OCI-M2 (cell line): ENCODE data around the gene GNGT2.

ENCODE experiments used
- DNase-seq: peaks from one replicate; lab custom pipeline; 2025; ENCODE audit not compliant: unreplicated experiment; lab: John Stamatoyannopoulos, UW

GNGT2 gene

GRCh38 chr17:49210158-49211029, at the start of gene GNGT2, which contains the start of gene ABI3:
Gene GNGT2, minus strand, starts transcription at chr17:49210574. Its CDS starts 3,152 bp downstream, at chr17:49207422.
Gene ABI3, plus strand, starts transcription at chr17:49210707. Its CDS starts 18 bp downstream, at chr17:49210725.
- DNase-seq, result no peak

GRCh38 chr17:49259663-49260010, 49.3 kb upstream of the GNGT2 start:
- no peak for DNase-seq

DNA sequence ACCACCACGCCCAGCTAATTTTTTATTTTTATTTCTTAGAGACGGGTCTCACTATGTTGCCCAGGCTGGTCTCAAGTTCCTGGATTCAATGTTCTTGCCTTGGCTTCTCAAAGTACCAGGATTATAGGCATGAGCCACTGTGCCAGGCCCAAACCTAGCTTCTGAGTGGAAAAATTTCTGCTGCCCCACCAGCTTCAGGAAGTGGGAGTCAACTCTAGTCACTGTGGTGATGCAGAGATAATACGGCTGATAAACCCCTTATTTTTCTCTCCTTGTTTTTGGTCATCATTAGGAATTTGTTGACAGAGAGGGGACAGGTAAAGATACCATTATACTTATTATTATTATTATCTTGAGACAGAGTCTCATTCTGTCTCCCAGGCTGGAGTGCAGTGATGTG, 48.0 kb upstream of the GNGT2 start:
- DNase-seq, result no peak

GRCh38 chr17:49255125-49255524, 44.8 kb upstream of the GNGT2 start:
- no peak for DNase-seq

DNA sequence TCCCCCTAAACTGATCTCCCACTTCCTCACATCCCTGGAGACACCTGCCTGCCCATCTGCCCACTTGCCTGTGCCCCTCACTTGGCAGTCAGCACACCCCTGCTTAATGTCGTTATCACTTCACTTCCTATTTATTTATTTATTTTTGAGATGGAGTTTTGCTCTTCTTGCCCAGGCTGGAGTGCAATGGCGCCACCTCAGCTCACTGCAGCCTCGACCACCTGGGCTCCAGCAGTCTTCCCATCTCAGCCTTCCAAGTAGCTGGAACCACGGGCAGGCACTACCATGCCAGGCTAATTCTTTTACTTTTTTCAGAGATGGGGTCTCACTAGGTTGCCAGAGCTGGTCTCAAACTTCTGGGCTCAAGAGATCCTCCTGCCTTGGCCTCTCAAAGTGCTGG, 43.7 kb upstream of the GNGT2 start:
- DNase-seq, result no peak

DNA sequence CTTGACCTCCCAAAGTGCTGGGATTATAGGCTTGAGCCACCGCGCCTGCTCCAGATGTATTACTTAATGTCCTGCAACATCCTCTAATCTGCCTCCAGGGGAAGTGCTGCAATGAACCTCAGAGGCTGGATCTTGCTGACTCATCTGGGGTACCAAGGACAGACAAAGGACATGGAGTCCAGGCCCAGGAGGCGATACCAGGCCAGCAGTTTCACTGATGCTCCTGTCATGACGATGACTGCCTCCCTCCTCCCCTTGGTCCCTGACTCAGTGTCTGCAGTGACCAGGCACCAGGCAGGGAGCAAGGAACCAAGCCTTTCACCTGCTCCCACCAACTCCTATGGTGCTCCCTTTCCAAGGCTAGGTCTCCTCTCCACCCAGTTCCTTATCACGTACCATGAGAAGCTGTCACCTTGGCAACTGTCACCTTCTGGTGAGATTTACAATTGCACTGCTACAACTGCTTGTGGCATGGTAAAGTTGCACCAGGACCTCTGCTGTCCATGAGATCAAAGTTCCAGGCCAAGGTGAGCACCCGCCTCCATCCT, 41.8 kb upstream of the GNGT2 start:
- DNase-seq, result no peak

DNA sequence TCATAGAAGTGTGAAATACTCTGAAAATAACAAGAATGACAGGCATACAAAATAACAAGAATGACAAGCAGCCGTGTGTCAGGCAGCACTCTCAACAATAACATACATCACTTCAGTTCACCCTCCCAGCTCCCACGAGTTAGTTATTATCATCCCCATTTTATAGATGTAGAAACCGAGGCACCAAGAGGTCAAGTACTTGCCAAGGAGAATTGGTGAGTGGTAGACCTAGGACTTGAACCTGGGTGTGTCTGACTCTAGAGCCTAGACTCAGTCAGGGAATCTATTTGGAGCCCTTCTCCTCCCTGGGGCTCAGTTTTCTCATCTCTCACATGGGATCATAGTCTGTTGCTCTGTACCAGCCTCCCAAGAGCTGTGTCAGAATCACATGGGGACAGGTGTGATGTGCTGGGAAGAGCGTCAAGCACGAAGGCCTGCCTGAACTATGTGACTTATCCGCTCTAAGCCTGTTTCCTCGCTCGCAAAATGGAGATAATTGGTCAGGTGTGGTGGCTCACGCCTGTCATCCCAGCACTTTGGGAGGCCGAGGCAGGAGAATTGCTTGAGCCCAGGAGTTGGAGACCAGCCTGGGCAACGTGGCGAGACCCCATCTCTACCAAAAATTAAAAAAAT, 39.6 kb upstream of the GNGT2 start:
- no peak for DNase-seq

GRCh38 chr17:49249292-49249794, 39.0 kb upstream of the GNGT2 start:
- DNase-seq, result peak; percentile 61

- no peak for DNase-seq
Measured at GRCh38 chr17:49247944-49248343, 37.6 kb upstream of the GNGT2 start.

DNA sequence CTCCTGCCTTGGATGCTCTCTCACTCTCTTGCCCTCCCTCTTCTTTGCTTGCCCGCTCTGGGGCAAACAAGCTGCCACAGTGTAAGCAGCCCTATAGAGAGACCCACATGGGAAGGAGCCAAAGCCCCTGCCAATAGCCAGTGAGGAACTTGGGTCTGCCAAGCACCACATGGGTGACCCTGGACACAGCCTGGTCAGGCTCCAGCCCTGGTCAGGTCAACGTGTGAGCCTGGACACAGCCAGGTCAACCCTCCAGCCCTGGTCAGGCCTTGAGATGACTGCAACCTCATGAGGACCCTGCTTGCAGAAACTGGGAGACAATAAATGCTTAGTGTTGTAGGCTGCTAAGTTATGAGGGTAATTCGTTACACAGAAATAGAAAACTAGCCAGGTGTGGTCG, 34.5 kb upstream of the GNGT2 start:
- no peak for DNase-seq

- DNase-seq, result no peak
Measured at GRCh38 chr17:49242813-49243212, 32.4 kb upstream of the GNGT2 start.

DNA sequence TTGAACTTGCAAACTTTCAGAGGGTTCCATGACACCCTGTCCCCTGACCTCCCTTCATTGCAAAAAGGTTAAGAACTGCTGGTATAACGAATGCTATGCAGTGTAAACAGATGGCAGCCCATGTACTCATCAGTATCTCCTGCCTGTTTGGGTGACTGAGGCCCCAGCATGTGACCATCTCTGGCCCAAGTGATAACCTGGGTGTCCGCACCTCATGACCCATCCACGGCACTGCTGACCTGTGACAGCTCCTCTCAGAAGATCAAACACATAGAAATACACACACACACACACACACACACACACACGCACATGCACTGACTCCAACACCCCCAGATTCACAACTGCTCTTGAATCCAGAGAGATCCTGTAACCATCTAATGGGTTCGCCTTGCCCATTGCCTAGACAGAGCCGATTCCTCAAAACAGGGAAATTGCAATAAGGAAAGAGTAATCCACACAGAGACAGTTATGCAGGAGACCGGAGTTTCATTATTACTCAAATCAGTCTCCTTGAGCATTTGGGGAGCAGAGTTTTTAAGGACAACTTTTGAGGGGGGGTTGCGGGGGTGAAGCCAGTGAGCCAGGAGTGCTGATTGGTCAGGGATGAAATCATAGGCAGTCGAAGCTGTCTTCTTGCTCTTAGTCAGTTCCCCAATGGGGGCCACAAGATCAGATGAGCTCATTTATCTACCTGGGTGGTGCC, 31.5 kb upstream of the GNGT2 start:
- DNase-seq, result no peak

DNA sequence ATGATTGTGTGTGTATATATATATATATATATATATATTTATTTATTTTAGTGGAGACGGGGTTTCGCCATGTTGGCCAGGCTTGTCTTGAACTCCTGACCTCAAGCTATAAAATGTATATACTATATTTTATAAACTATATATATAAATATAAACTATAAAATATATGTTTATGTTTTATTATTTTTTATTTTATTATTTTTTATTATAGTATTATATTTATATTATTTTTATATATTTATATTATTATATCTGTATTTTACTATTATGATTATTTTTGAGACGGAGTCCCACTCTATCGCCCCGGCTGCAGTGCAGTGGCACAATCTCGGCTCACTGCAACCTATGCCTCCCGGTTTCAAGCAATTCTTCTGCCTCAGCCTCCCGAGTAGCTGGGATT, 30.7 kb upstream of the GNGT2 start:
- DNase-seq, result no peak

DNA sequence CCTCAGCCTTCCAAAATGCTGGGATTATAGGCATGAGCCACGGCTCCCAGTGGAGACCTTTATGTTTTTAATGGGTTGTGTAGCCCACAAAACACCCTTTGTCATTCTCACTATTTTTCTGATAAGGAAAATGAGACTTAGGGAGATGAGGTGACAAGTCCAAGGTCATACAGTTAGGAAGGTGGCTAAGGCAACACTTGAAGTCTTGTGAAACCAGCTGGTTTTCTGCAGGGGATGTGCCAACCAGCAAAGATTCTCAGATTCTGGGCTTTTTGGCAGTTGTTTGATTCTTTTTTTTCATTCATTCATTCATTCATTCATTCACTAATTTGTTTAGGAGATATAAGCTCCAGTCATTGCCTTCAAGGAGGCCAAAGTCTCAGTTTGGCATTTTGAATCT, 30.2 kb upstream of the GNGT2 start:
- DNase-seq, result no peak

GRCh38 chr17:49239963-49240362, 29.6 kb upstream of the GNGT2 start:
- no peak for DNase-seq

- no peak for DNase-seq
Measured at GRCh38 chr17:49235896-49236295, 25.5 kb upstream of the GNGT2 start.

- no peak for DNase-seq
Measured at GRCh38 chr17:49234509-49235080, 24.2 kb upstream of the GNGT2 start.

DNA sequence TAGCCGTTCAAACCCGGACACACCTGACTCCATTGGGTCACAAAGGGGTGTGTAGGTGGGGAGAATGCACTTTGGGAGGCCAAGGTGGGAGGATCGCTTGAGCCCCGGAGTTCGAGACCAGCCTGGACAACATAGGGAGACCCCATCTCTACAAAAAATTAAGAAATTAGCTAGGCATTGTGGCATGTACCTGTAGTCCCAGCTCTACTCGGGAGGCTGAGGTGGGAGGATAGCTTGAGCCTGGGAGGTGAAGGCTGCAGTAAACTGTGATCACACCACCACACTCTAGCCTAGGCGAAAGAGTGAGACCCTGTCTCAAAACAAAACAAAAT, 21.2 kb upstream of the GNGT2 start:
- no peak for DNase-seq

DNA sequence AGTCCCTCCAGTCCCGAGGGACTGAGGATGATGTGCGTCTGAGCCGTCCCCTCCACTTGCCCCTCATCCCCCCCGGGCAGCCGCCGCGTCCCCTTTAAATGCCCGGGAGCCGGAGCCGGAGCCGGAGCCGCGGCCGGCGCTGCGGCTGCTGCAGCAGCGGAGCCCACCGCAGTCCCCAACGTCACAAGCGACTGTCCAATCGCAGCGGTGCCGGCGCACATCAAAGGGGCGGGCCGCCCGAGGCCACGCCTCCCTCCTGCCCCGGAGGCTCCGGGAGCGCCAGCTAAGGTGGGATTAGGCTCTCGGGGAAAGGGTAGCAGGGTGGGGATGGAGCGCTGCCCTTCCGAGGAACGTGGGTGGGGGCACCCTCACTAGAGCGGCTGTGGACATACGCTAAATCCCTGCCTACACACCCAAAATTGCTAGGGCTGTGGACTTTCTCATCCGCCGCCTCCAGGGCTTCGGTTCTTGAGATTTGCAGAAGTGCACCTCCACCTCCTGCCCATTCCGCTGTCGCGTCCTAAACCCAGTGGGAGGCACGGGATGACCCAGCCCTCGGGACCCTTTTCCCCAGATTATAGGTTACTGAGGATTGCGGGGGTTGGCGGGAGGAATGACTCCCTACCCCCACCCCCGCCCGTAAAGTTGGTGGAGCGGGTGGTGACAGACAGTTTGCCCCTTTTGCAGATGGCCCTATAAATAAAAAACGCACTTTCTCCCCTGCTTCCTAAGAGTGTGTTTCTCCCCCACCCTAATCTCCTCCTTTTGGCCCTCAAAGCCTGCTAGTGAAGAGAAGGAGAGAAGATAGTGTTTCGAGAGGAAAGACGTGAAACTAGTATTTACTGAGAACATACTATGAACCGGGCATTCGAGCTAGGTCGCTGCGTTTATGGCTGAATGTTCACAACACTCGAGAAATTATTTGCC, 20.5 kb upstream of the GNGT2 start, which contains the start of gene PHOSPHO1:
Gene PHOSPHO1 (minus strand): TSS at position 152 of the 927 bp plus-strand sequence. CDS start 4,096 bp downstream, outside the sequence.
- peak; percentile 32 for DNase-seq
